GM21529 (cell line): ENCODE results near the gene GALNT9.

Experiments
- ATAC-seq: cut with Tn5 transposase; IDR thresholded peaks from one replicate; pipeline ENCODE4 v1.9.1; 2021; ENCODE audit not compliant: unreplicated experiment

The GALNT9 gene

DNA sequence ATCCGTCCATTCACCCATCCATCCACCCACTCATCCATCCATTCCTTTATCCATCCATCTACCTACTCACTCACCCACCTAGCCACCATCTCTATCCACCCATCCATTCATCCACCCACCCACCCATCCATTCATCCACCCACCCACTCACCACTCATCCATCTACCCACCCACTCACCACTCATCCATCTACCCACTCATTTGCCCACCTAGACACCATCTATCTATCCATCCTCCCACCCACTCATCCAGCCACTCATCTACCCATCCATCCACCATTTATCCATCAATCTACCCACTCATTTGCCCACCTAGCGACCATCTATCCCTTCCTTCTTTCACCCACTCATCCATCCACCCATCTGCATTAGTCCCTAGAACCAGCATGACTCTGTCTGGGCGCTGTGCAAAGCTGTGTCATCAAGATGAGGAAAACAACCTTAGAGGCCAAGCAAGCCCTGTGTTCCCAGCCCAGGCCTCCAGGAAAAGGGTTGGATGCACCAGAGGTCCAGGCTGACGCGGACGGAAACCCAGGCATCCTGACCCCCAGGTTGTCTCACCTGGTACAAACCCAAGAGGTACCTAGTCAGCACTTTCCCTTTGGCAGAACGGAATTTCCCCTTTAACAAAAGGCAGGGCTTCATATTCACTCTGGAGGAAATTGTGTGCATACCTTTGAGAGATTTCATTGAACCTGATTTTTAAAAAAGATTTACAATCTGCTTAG lies 111.4 kb downstream of the GALNT9 start:
- ATAC-seq, result no peak

DNA sequence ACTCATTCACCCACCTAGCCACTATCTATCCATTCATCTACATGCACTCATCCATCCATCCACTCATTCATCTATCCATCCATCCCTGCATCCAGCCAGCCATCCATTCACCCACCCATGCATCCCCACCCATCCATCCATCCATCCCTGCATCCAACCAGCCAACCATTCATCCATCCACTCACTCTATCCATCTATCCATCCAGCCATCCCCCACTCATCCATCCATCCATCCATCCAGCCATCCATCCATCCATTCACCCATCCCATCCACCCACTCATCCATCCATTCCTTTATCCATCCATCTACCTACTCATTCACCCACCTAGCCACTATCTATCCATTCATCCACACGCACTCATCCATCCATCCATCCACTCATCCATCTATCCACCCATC lies 112.0 kb downstream of the GALNT9 start:
- no peak for ATAC-seq

DNA sequence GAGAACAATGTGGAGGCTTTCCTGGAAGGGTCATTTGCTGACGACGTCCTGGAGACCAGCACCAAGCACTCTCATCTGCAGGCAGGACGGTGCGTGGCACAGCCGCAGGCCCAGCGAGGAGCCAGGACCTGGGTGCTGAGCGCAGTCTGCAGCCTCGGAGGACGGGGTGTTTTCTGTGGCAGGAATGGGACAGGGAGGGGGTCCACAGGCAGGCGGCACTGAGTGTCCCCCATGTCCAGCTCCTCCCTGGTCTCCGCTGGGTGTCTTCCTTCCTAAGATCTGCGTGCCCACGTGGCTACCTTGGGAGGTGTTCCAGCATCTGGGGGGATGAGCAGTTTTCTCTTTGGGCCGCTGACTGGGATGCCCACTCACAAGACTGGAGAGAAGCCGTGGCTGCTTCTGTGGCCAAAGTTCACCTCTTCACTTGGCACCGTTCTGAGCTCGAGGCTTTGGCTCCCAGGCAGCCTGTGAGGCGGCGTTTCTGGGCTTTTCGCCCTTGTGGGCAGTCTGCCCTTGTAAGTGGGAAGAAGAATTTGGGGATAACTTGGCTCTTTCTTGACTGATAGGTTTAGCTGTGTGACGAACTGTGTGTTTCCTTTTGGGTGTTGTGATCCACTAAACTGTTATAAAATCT lies 112.9 kb downstream of the GALNT9 start:
- no peak for ATAC-seq

DNA sequence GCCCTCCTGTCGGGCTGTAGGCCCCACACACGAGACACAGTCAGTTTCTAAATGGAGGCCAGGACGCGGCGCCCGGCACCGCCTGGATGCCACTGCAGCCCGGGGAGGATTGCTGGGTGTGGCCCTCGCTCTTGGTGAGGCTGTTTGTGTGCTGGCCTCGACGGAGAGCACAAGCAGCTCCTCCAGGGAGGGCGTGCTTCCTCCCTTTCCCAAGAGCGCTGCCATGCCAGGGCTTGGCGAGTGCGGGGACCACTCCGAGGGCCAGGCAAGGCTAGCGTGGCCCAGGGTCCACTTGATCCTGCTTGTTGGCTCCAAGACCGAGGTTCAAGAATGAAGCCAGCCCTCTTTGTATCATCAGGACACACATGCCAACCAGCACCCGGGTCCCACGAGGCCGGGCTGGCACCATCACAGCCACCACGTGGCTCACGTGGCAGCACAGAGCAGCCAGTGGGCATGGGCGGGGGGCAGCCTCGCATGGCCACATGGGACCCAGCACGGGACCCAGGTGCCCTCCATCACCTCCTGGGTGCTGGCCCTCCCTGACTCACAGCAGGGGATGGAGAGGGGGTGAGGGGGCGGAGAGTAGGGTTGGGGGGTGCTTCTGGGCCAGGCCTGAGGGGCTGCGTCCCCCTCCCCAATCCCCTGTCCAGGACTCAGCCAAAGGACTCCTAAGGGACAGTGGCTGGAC lies 113.9 kb downstream of the GALNT9 start:
- no peak for ATAC-seq

DNA sequence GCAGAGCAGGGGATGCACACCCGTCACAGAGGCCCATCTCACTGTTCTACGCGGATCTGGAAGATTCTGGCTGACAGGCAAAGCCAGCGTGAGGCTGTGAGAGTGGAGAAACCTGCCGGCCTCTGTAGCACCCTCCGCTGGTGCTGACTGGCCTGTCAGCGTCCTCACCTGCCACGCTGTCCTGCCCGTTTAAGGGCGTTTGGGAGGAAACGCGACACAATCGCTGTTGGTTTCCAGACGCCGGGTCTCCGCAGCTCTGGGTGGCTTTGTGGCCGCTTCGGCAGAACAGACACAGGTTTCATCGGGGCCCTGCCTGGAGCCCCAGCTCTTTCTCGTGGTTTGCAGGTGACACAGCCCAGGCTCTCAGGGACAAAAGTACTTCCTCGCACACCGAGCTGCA lies 114.5 kb downstream of the GALNT9 start:
- no peak for ATAC-seq

DNA sequence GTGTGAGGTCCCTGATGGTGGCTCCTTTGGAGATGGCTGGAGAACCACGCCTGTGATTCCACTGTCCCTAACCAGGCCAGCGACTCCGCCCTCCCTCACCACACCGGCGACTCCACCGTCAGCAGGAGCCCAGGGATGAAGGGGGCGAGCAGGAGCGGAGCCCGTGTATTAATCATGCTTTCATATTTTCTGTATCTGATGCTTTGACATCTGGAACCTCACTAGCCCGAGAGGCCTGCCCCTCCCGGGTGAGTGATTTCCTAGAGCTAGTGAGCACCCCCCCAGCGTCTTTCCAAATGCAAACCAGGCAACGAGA lies 115.3 kb downstream of the GALNT9 start:
- no peak for ATAC-seq

DNA sequence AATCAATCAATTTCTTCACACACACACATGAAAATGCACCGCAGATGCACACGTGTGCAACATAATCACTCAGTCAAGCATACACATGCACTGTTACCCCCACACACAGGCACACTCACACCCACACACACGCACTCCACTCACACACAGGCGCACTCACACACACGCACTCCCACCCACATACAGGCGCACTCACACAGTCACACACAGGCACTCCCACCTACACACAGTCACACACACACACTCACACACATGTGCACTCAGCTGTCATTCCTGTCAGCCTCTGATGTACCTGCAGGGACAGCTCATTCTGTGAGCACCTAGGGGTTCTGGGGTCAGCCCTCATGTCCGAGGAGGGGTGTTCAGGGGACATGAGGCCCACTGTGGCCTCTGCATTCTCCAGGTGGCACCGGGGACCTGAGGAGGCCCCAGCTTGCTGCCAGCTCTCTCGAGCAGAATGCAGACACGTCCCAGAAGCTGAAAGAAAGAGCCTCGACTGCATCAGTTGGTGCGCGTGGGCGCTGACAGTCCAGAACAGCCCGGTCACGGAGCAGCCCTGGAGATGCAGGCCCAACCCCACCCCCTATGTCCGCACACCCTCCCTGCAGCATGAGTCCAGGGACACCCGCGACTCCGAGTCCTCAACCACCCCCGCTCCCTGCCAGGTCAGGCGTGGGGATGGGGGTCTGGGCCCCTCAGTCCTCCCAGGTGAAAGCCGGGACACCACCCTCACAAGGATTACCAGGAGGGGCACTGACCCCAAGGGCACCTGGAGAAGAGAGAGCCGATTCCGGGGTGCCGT lies 115.8 kb downstream of the GALNT9 start:
- no peak for ATAC-seq

DNA sequence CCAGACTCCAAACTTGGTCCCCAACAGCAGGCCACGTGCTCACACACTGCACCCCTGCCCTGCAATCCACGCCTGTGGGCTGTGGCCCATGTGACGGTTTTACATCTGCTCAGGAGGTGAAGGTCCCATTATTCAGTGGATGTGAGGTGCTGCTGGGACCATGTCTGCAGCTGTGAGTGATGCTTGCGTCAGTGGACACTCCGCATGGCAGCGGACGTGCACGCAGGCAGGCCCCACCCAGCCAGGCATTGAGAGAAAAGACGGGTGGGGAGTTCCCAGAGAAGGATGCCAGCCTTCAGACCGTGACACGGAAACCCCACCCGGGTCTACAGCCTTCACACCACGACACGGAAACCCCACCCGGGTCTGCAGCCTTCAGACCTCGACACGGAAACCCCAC lies 117.6 kb downstream of the GALNT9 start:
- ATAC-seq, result no peak

DNA sequence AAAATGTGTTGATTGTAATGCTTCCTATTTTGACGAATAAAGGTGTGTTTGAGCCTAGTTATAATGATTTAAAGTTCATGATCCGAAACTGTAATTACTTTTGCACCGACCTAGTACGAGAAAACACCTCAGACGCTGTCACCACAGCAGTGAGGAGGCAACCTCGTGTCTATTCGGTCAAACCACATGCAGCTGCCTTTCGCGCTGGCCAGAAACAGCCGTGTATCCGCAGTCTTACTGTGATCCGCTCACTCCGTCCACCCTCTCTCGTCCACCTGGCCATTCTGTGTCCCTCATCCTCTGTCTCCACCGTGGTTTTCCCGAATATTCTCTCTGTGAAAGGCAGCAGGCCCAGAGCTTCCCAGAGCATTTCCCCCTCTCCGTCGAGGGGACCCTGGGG lies 118.1 kb downstream of the GALNT9 start:
- no peak for ATAC-seq

DNA sequence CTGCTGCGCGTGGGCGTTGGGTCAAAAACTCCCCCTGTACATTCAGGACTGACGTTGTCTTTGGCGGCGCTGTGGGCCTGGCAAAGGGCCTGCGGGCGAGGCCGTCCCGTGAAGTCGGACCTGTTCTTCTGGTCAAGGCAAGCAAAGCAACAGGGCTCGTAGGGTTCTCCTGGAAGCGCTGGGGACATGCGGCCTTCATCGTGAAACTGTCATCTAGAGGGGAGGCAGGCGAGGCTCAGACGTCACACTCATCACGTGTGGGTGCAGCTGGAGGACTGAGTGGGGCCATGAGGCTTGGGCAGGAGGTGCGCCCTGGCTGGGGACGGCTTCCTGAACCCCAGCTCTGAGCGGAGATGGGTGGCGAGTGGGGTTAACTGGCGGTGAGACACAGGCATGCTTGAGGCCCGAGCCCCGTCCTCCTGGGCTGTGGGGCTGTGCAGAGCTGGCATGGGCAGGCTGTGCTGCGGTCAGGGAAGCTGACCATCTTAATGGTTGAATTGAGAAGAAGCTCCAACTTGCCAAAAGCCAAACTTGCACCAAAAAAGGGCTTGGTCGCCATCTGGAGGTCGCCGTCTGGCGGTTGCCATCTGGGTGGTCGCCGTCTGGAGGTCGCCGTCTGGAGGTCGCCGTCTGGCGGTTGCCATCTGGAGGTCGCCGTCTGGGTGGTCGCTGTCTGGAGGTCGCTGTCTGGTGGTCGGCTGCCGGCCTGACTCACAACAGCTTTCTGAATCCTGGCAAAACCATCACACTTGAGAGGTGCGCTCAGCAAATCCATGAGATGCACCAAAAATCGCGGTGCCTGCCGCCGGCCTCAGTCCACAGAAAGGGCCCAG lies 119.0 kb downstream of the GALNT9 start:
- ATAC-seq, result no peak

DNA sequence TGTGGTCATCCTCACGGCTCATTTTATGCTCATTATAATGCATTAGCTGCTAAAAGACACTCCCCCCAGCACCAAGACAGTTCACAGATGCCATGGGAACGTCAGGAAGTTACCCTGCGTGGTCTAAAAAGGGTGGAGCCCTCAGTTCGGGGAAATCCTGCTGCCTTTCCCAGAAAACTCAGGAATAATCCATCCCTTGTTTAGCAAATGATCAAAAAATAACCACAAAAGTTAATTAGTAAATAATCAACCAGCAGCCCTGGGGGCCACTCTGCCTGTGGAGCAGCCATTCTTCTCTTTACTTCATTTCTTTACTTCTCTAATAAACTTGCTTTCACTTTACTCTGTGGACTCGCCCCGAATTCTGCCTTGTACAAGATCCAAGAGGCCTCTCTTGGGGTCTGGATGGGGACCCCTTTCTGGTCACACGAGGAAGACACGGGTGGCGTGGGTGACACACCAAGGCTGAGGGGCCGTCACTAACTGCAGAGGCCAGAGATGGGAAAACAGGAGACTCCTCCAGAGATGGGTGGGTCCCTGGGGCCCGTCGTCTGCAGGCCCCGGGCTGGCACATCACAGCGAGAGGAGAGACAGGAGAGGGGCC lies 119.7 kb downstream of the GALNT9 start:
- ATAC-seq, result no peak

DNA sequence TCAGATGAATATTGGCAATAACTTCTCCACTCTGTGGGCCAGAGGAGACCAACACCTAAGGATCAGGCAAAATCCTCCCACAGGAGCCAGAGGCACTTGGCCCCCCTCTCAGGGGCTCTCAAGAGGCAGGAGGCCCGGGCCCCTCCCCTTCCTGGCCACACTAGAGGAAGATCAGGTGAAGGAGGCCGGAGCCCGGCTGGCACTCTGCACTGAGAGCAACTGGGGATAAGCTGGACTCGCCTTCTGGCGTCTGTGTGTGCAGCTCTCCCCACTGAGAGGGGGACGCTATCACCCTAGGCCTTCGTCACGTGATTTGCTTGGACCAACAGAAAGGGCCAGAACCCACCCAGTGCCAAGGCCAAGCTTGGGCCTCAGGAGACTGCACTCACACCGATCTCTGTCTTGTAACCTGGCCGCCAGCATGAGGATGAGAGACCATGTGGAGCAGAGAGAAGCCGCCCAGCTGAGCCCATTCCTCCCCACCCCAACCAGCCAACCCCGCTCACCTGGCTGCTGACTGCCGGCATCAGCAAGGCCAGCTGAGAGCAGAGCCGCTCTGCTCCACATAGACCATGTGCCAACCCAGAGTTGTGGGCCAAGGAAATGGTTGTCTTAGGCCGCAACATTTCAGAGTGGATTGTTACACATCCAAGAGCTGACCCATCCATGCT lies 121.1 kb downstream of the GALNT9 start:
- no peak for ATAC-seq

DNA sequence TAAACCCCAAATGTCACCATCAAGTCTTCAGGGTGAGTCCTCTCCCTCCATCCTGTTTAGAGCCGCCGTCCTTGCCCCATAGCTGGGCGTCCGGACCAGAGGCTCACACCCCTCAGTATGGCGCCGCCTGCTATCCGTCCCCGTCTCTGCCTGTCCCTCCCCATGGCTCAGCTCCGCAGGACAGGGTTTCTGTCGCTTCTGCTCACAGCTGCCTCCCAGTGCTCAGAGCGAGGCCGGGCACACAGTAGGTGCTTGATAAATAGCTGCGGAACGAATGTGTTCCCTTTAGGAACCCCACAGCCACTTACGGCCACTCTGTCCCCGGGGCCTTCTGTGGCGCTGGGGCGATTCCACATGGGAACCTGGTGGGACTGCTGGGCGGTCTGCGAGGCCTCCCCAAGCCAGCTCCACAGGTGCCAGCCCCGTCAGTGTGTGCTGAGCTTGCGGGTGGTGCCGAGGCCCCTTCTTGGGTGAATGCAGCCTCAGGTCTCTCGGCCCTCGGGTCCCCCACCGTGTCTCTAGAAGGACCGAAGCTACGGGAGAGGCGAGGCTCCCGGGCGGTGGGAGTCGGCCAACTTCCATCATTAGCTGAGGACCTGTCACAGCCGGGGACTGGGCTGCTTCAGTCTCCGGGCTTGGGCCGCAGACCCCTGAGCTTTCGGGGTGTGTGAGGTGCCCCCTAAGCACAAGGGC lies 122.2 kb downstream of the GALNT9 start:
- no peak for ATAC-seq

DNA sequence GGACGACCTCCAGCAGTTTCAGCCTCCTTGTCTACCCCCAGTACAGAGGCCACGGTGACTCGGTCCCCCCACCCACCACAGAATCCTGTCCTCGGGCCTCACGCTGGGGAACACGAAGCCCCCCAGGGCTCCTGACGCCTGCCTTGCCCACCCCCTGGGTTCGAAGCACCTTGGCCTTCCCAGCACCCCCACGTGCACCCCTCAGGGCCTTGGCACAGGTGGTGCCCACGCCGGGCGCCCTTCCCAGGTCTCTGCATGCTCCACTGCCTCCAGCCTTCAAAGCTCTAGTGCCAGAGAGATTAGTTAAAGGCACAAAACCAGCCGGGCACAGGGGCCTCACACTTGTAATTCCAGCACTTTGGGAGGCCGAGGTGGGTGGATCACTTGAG lies 123.3 kb downstream of the GALNT9 start:
- no peak for ATAC-seq

DNA sequence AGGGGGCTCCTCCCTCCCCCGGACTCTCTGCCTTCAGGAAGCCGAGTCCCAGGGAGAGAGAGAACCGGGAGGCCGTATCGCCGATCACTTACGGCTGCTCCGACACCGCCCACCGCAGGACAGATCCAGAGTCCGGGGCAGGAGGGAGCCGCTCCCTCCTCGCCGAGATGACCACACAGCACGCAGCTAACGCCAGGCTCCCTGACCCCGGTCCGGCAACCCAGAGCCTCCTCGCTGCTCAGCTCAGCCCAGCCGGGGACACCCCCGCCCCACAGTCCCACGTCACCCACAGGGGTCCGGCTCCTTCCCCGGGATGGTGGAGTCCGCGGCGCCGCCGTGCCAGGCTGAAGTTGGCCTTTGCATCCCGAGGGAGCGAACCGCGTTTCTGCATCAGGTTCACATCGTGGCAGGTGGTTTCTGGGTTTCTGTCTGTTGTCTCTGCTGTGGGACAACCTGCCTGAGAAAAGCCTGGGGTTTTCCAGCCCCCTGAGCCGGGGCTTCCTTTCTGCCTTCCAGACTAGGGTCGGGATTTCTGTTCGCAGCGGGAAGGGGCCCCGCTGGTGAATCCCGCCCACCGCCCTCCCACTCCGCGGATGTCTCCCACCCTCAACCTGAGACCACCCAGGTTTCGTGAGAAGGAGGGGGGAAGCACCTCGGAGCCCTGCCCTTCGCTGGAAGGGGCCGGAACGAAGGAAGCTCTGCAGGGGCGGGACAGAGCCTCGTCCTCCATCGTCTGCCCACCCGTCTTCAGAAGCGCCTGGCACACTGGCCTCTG lies 123.9 kb downstream of the GALNT9 start:
- ATAC-seq, result no peak

DNA sequence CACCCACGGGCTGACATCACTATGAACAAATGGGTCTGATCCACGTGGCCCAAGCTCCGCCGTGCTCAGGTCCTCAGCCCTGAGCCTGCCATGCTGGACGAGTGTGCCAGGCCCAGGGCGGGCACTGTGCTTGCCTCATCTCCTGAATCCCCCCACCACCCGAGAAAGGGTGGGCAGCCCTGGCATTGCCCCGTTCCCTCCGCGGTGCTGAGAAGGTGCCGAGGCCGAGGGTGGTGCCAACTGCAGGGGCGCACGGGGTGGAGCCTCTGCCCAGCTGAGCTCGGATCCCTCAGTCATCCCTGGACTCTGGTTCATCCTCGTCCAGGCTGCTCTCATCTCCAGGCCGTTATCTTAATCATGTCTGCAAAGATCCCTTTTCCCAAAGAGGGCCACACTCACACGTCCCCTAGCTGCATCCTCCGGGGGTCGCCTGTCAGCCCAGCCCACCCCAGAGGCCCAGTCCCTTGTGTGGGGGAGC lies 124.6 kb downstream of the GALNT9 start:
- ATAC-seq, result no peak

DNA sequence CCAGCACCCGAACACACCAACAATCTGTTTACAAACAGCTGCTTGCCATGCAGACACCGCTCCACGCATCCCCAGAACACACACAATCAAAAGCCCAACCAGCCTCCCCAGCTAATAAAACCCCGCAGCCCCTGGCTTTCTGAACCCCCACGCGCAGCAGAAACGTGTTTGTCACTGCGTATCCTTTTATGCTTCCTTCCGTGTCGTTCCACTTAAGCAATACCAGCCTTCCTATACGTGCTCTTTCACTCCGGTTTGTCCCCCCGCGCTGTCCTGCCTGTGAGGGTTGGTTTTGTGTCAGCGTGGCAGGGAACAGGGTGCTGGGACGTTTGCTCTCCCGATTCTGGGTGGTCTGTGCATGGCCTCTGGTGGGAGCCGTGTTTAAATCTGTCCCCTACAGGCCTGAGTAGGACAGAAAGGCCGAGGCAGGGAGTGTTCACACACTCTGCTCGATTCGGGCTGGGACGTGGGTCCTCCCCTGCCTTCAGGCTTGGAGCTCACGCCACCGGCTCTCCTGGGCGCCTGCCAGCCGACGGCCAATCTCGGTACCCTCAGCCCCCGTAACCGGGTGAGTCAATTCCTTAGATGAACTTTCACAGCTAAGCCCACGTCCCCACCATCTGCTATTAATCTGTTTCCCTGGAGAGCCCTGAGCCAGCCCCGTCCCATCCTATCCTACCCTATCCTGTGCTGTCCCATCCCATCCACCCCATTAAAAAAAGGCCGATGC lies 125.2 kb downstream of the GALNT9 start:
- no peak for ATAC-seq
